Iris pigment epithelial cell (primary cell): ENCODE results near the gene GINS1.
"Not testable (repeated sequence)": the region's sequence is repeated elsewhere in the genome, so short reads cannot be mapped to it uniquely, and the experiment has no call there.

Source experiments
- DNase-seq: peaks from one replicate; pipeline ENCODE4 v3.0.0-alpha.2; 2011; ENCODE audit warnings: low read depth

The GINS1 gene

DNA sequence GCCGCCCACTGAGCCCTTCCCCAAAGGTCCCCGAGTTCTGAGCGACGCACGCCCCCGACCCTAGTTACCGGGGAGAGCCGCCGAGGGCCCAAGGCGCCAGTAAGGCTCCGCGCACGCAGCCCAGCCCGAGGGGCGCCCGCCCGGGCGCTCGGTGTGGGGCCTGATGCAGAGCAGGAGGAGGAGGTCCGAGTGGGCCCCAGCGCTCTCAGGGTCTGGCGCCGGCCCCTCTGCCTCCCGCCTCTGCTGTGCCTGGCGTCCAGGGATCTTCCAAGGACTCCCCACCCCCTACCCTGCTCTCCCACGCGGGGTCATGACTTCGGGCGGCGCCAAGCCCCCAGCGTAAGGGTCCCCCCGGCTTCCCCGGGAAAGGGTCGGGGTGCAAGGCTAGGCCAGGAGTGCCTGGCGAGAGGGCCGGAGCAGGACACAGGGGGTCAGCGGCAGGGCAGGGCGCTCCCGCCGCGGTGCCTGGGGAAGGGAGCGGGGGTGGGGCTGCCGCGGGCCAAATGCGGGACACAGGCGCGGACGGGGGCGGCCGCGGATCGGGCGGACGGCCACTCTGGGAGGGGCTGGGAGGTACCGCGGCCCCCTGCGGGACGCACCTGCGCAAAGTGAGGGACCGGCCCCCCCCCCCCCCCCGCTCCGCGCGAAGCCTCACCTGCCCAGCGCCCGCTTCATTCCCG is 17.5 kb upstream of the GINS1 start:
- DNase-seq, result no peak

GRCh38 chr20:25390538-25391528 is 16.6 kb upstream of the GINS1 start, which contains the start of gene ABHD12:
Gene ABHD12 (minus strand): TSS chr20:25390835. CDS start chr20:25390703, 132 bp downstream.
- DNase-seq, result peak; percentile 97

- no peak for DNase-seq
Measured at GRCh38 chr20:25394276-25394675, 13.2 kb upstream of the GINS1 start.

DNA sequence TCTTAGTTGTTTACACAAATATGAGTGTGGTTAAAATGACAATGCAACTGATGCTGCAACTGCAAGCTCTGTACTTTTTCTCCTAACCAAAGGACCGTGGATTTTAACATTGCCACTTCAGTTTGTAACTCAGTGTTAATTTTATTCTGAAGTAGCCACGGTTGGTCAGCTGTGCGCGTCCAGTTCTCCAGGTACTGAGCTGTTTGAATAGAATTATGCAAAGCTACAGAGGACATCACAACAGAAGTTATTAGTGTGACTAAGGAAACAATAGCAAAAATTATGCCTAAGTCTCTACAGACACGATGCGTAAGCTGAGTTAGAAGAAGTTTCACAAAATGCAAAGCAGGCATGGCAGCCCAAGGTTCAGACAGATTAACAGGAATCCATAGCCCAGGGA is 12.5 kb upstream of the GINS1 start:
- no peak for DNase-seq

DNA sequence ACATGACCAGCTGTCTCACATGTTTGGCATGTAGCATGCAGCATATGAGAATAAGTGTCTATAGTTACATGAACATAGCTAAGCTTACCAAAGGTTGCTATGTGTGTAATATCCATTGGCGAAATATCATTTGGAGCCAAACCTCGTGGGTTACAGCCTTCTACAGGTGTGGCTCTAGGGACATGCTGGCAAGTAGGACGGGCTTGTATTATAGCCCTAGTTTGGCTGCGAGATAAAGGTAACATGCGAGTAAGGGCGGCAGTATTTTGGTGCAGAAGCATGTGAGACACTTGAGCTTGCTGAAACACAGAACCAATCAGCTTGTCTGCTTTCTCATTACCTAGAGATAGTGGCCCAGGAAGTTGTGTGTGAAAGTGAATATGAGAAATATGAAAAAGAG is 10.4 kb upstream of the GINS1 start:
- no peak for DNase-seq

GRCh38 chr20:25397821-25398220 is 9.7 kb upstream of the GINS1 start:
- DNase-seq, result no peak

- DNase-seq, result no peak
Measured at GRCh38 chr20:25398376-25399036, 9.0 kb upstream of the GINS1 start.

DNA sequence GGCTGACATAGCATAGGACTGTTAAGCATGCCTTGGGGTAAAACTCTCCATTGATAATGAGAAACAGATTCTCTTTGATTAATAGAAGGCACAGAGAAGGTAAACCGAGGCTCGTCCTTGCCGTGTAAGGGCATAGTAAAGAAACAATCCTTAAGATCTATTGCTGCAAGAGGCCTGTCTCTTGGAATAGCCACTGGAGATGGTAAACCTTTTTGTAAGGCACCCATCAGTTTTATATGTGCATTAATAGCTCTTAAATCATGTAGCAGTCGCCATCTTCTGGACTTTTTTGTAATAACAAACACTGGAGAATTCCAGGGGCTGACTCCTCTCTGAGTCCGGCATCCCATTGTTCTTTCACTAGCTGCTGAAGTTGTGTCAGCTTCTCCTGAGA is 8.4 kb upstream of the GINS1 start:
- peak; percentile 75 for DNase-seq

DNA sequence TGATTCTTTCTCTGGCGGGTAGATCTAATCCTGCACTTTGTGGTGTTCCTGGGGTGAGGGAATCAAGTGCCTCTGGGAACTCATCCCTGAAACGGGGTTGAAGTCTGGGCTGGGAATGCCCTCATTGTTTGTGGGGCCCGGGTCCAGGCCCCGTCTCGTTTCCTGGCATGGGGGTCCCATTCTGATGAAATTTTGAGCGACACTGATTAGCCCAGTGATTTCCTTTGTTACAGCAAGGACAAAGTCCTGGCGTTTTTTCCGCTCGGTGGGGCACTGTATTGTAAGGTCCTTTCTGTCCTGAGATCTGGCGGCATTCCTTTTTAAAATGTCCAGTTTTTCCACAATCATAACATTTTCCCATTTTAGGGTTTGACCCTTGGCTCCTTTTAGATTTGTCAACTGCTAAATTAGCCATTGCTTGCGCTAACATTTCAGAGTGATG is 7.2 kb upstream of the GINS1 start:
- DNase-seq, result not testable (repeated sequence)

DNA sequence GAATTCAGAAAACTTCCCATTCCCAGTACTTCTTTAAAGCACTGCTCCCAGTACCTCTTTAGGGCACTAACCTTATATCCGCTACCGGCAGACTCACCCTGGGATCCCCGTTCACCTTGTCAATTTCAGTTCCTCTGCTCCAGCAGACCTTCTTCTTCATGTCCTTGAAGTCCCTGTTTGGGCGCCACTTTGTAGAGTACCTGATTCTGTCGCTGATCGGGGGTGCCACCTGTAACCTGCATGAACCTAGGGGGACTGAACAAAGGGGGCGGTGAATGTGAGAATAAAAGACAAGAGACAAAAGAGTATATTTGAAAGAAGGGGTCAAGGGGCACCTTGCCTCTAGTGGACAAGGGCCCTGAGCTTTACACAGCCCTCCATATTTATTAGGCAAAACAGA is 4.9 kb upstream of the GINS1 start:
- DNase-seq, result no peak

GRCh38 chr20:25408170-25408547 is 686 bp downstream of the GINS1 start:
- no peak for DNase-seq

GRCh38 chr20:25408890-25409289 is 1.4 kb downstream of the GINS1 start:
- no peak for DNase-seq

- peak; percentile 56 for DNase-seq
Measured at GRCh38 chr20:25418776-25419175, 11.3 kb downstream of the GINS1 start.

DNA sequence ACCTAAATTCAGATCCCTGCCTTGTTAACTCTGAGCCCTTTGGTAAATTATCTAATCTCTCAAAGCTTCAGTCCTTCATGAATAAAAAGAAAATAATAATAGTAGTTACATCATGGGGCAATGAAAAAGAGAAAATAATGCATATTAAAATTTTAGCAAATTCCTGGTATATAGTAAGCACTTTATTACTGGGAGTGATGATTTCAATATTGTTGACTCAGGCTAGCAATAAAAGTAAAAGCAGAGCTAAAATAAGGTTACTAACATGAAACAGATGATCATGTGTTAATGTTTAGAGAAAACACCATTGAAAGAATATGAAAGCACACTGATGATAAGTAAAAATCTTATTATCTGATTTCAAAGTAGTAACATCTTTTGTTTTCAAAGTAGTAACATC is 13.6 kb downstream of the GINS1 start:
- DNase-seq, result no peak

DNA sequence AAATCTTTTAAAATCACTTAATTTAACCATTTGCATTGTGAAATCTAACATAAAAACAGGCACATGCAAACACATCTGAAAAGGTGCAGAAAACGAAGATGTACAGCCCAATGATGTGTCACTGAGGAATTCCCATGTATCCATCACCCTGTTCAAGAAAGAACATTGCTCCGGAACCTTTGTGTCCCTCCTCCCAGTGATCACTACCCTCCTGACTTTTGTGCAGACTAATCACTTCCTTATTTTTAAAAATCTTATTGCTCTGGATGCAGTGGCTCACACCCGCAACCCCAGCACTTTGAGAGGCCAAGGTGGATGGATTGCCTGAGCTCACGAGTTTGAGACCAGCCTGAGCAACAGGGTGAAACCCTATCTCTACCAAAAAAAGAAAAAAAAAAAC is 14.6 kb downstream of the GINS1 start:
- DNase-seq, result no peak

DNA sequence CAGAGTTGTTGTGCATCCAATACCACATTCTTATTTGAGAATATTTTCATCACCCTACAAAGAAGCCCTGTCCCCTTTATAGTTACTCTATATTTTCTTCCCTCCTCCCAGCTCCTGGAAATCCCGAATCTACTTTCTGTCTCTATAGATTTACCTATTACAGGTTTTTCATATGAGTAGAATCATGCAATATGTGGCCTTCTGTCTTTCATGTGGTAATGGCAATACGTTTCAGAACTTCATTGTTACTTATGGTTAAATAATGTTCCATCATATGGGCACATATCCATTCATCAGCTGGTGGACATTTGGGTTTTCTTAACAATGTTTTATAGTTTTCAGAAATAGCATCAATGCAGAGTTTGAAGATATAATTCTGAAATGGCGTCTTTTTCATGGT is 17.1 kb downstream of the GINS1 start:
- no peak for DNase-seq

GRCh38 chr20:25437153-25437581 is 29.7 kb downstream of the GINS1 start:
- DNase-seq, result peak; percentile 29

DNA sequence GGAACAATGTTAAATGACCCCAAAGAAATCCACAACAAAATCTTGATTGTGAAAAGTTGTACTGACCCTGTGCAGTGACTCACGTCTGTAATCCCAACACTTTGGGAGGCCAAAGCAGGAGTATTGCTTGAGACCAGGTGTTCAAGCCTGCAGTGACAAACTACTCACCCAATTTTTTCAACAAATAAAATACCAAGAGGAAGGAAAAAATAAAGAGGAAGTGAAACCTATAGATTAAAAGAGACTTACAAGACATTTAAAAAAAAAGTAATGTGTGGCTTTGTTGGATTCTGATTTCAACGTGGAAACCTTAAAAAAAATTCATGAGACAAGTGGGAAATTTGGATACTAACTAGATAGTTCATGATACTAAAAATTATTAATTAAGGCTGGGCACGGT is 31.9 kb downstream of the GINS1 start:
- DNase-seq, result no peak

DNA sequence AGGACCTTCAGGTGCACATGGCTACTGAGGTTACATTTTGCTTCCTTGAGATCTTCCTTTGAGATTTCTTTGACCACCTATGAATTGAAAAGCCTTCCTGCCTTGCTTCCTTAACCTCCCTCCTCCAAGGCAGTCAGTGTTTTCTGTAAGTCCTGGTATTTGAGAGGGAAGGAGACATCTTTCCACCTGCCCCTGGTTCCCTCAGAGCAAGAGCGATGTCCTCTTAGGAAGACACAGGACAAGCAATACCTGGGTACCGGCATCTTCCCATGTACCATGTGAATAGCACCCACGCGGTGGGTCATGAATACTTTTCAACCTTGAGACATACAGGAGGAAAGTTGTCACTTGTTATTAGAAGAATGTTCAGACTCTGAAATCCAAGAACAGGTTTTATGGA is 37.1 kb downstream of the GINS1 start:
- DNase-seq, result no peak

GRCh38 chr20:25447671-25448070 is 40.2 kb downstream of the GINS1 start:
- no peak for DNase-seq

GRCh38 chr20:25452333-25452732 is 44.9 kb downstream of the GINS1 start:
- no peak for DNase-seq

DNA sequence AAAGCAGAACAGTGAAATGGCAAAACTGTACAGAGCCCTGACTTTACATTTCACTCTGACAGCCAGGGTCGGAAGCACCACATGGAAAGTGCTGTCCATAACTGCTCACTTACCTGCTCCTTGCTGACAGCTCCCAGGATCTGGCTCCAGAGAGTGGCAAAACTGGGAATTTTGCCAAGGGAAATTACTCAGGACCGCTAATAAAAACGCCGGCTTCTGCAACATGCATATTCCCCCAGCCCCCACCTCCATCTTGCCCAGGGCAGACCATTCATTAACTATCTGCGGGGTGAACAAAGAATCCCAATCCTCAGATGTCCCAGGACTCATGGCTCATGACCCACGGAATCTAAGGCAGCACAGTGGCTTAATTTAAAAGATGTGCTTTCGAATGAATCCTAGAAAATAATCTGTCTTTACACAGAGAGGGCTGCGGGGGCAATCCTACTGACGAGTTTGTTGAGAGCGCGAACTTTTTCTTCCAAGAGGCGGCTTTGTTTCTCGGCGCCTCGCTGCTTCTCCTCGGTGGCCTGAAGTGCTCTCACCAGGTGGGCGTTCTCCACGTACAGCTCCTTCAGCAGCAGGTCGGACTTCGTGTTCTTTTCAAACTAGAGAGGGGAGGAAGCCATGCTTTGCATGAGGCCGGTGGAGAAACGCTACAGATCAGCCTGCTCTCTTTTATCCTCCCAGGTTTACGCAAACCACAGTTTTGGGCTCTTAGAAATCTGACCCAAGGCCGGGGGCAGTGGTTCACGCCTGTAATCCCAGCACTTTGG is 45.8 kb downstream of the GINS1 start:
- DNase-seq, result peak; percentile 55
